IMR-90 (cell line): Measurements from ENCODE around the gene MDFI. TPM values are rescaled to one million over a fixed set of nuclear protein-coding genes. Genes with fewer than 3 reads are reported as not detected.

ENCODE experiments used
- ATAC-seq: fragments of 200-7000 bp; cut with Tn5 transposase; 2 replicates; pipeline ENCODE4 v1.9.1; 2020; ENCODE audit warnings: low read depth, mild to moderate bottlenecking, moderate library complexity
- BruUV-seq: library from RNA; stranded (reverse); fragments of 400-500 nt; replicated peaks from 2 replicates; lab custom pipeline; 2021; lab: Mats Ljungman, UMichigan
- CTCF ChIA-PET: fragments of 300-600 bp; formaldehyde crosslinking; extraction: SDS; loops from one replicate; lab custom pipeline; 2021; ENCODE audit warnings: antibody characterized with exemption; lab: Yijun Ruan, JAX
- POLR2A ChIA-PET: fragments of 300-600 bp; sonication (Branson Sonifier 250); formaldehyde crosslinking; loops from one replicate; lab custom pipeline; 2022; ENCODE audit warnings: antibody characterized with exemption; ENCODE audit not compliant: unreplicated experiment; lab: Charles Lee
- DNase-seq: peaks from one replicate; pipeline ENCODE4 v3.0.0; 2013
- H2AFZ ChIP-seq: replicated peaks from 2 replicates; pipeline ENCODE3; 2013; ENCODE audit warnings: low read length, mild to moderate bottlenecking; ENCODE audit not compliant: poor library complexity
- H2AK5ac ChIP-seq: 2 replicates; pipeline ENCODE4 v1.6.1; 2013; ENCODE audit warnings: low read depth, low read length, inconsistent platforms
- H2AK9ac ChIP-seq: replicated peaks from 2 replicates; pipeline ENCODE3; 2013; ENCODE audit warnings: mild to moderate bottlenecking, low read depth, low read length, moderate library complexity; ENCODE audit not compliant: poor library complexity
- H2BK120ac ChIP-seq: 2 replicates; pipeline ENCODE4 v1.6.1; 2013; ENCODE audit warnings: low read depth, low read length, inconsistent platforms
- H2BK15ac ChIP-seq: 3 replicates; pipeline ENCODE4 v1.6.1; 2013; ENCODE audit warnings: low read depth, low read length, inconsistent platforms
- H2BK20ac ChIP-seq: 2 replicates; pipeline ENCODE4 v1.6.1; 2013; ENCODE audit warnings: low read depth, mild to moderate bottlenecking, inconsistent platforms, low read length, moderate library complexity
- H2BK5ac ChIP-seq: 2 replicates; pipeline ENCODE4 v1.6.1; 2013; ENCODE audit warnings: mild to moderate bottlenecking, low read depth, low read length, inconsistent platforms; ENCODE audit not compliant: poor library complexity, severe bottlenecking
- H3K14ac ChIP-seq: replicated peaks from 2 replicates; pipeline ENCODE4 v1.6.1; 2013; ENCODE audit warnings: low read depth, low read length, inconsistent platforms
- H3K18ac ChIP-seq: 2 replicates; pipeline ENCODE4 v1.6.1; 2013; ENCODE audit warnings: low read depth, low read length, control low read depth
- H3K23ac ChIP-seq: 2 replicates; pipeline ENCODE4 v1.6.1; 2013; ENCODE audit warnings: low read depth, low read length, inconsistent platforms
- H3K27ac ChIP-seq: 2 replicates; pipeline ENCODE4 v1.5.1; 2013; ENCODE audit warnings: mild to moderate bottlenecking, control low read depth, low read length; ENCODE audit not compliant: insufficient read depth
- H3K27me3 ChIP-seq: 2 replicates; pipeline ENCODE4 v1.6.1; 2013; ENCODE audit warnings: low read length; ENCODE audit not compliant: control insufficient read depth, insufficient read depth
- H3K36me3 ChIP-seq: 2 replicates; pipeline ENCODE4 v1.6.1; 2013; ENCODE audit warnings: low read length, mixed read lengths; ENCODE audit not compliant: control insufficient read depth, insufficient read depth
- H3K4ac ChIP-seq: 2 replicates; pipeline ENCODE4 v1.6.1; 2013; ENCODE audit warnings: low read depth, low read length, inconsistent platforms
- H3K4me1 ChIP-seq: 2 replicates; pipeline ENCODE4 v1.6.1; 2013; ENCODE audit warnings: low read length, mixed read lengths; ENCODE audit not compliant: control insufficient read depth, insufficient read depth
- H3K4me2 ChIP-seq: 2 replicates; pipeline ENCODE4 v1.6.1; 2013; ENCODE audit warnings: low read depth, mild to moderate bottlenecking, control low read depth, low read length, moderate library complexity
- H3K4me3 ChIP-seq: 2 replicates; pipeline ENCODE4 v1.5.1; 2013; ENCODE audit warnings: low read depth, mild to moderate bottlenecking, control low read depth, low read length, moderate library complexity; ENCODE audit not compliant: insufficient read depth
- H3K56ac ChIP-seq: 2 replicates; pipeline ENCODE4 v1.6.1; 2013; ENCODE audit warnings: low read length, inconsistent platforms; ENCODE audit not compliant: insufficient read depth; ENCODE audit errors: extremely low read depth
- H3K79me1 ChIP-seq, 2 experiments: 2 replicates each; pipeline ENCODE4 v1.6.1; 2013; ENCODE audit warnings: low read length in 2 of 2, inconsistent platforms in 1 of 2, low read depth in 1 of 2
- H3K9ac ChIP-seq: 2 replicates; pipeline ENCODE4 v1.6.1; 2013; ENCODE audit warnings: low read depth, low read length, control low read depth
- H3K9me1 ChIP-seq: 2 replicates; pipeline ENCODE4 v1.6.1; 2013; ENCODE audit warnings: low read length, inconsistent platforms; ENCODE audit not compliant: insufficient read depth
- H3K9me3 ChIP-seq: 2 replicates; pipeline ENCODE4 v1.6.1; 2013; ENCODE audit warnings: low read length; ENCODE audit not compliant: control insufficient read depth, insufficient read depth
- H4K20me1 ChIP-seq: 2 replicates; pipeline ENCODE4 v1.6.1; 2013; ENCODE audit warnings: low read length, inconsistent platforms; ENCODE audit not compliant: insufficient read depth
- H4K5ac ChIP-seq: 2 replicates; pipeline ENCODE4 v1.6.1; 2013; ENCODE audit warnings: mild to moderate bottlenecking, low read depth, low read length, control low read depth
- H4K8ac ChIP-seq, 2 experiments: 2 replicates each; pipeline ENCODE4 v1.6.1; 2013; ENCODE audit warnings: low read depth in 2 of 2, low read length in 2 of 2, control low read depth in 1 of 2, inconsistent platforms in 1 of 2
- H4K91ac ChIP-seq: 2 replicates; pipeline ENCODE4 v1.6.1; 2013; ENCODE audit warnings: low read depth, low read length, inconsistent platforms; ENCODE audit not compliant: insufficient read depth
- BHLHE40 ChIP-seq: fragments of 150-350 bp; IDR thresholded peaks from 2 replicates; pipeline ENCODE4 v1.6.1; 2016; ENCODE audit warnings: mild to moderate bottlenecking, low read depth, low read length
- WGBS, 2 experiments: methylation state at CpG; one replicate each; pipeline versions ENCODE4 v1.1.5 to v1.1.7; 2013; ENCODE audit warnings: missing lambda C conversion rate in 2 of 2; ENCODE audit not compliant: insufficient read length in 1 of 2; ENCODE audit errors: extremely low coverage in 2 of 2; 5-methylcytosine and 5-hydroxymethylcytosine counted together
- dilution Hi-C: fragments of 300-500 bp; cut with HindIII; formaldehyde crosslinking; loops from one replicate; pipeline ENCODE4 v1.14.3; 2018; ENCODE audit warnings: low sequenced_read_pairs; ENCODE audit not compliant: unreplicated experiment
- in situ Hi-C: fragments of 300-500 bp; cut with MboI; formaldehyde crosslinking; loops from 3 replicates; pipeline ENCODE4 v1.14.3; 2019; ENCODE audit warnings: low sequenced_read_pairs, inconsistent platforms, mixed read lengths
- intact Hi-C: fragments of 100-400 bp; cut with micrococcal nuclease; formaldehyde crosslinking; loops from 2 replicates; pipeline ENCODE4 v1.10.0; 2022
- polyA plus RNA-seq, 3 experiments: library from polyadenylated mRNA; depleted of rRNA; stranded (reverse); fragments of >200 nt; gene quantifications; 2 replicates each; pipeline ENCODE4 v1.2.3, GENCODE V29; 2012; ENCODE audit warnings: low replicate concordance in 1 of 3
- total RNA-seq: library from RNA; depleted of rRNA; stranded (reverse); fragments of >200 nt; gene quantifications from 2 replicates; pipeline ENCODE4 v1.2.3, GENCODE V29; 2012

MDFI gene
- total and polyA plus RNA-seq, 2 of the 4 experiments (the other 2 are of a cell fraction), result 0.18 to 0.29 TPM

DNA sequence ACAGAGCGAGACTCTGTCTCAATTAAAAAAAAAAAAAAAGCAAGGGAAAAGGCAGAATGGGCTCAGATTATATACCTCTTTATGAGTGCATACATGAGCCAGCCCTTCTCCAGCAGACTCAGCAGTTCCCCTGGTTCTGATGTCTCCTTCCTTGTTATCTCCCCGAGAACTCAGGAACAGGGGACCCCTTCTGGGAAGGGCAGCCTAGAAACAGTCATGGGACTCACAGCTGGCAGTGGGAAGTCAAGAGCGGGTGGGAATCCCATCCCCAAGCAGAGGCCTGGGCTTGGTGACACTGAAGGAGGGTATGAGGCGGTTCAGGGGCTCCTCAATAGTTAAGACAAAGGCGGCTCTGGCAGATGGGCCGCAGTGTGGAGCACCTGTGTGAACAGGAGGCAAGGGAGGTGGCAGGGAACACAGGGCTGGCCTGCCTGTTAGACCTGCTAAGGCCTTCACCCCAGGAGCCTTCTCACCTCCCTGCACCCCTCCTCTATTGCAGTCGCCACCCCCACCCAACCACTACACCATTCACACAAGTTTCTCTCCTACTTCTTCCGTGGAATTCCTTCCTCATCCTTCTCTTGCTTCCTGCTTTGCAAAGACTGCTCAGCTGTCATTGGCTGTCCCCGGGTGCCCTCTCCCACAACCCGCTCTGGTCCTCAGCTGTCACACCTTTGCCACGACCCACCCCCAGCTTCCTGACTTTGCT is 29.7 kb upstream of the MDFI start:
- H3K56ac ChIP-seq, result no peak overlapping the region
- intact Hi-C loops (no loop called here), dilution Hi-C loops (no loop called here), in situ Hi-C loops (no loop called here)
- CTCF ChIA-PET, result interaction anchor here (0.6 kb wide), 1 partner anchor 466 kb away, joined by 3 read pairs; no protein-coding TSS in a partner anchor
- H3K27ac ChIP-seq, result no peak overlapping the region
- no peak overlapping the region for H2AK9ac ChIP-seq
- H2AFZ ChIP-seq, result no peak overlapping the region
- H3K18ac ChIP-seq, result no peak overlapping the region
- H3K9ac ChIP-seq, result no peak overlapping the region
- no peaks in the 10 kb centered on the region for H3K4me1 ChIP-seq
- no peak overlapping the region for H3K4ac ChIP-seq
- H4K5ac ChIP-seq, result no peak overlapping the region
- no peak overlapping the region for H2AK5ac ChIP-seq
- H3K9me1 ChIP-seq, result no peaks in the 10 kb centered on the region
- no peak overlapping the region for H3K23ac ChIP-seq
- H3K27me3 ChIP-seq, result peaks cover 2% of the 10 kb centered on the region
- ATAC-seq, result no peak
- H3K14ac ChIP-seq, result no peak overlapping the region
- H3K79me1 ChIP-seq, result no peaks in the 10 kb centered on the region
- H3K9me3 ChIP-seq, result peaks cover 4% of the 10 kb centered on the region; the same call in 1 of the 2 replicates
- POLR2A ChIA-PET, result no interaction called here
- WGBS, 2 experiments, result 72% methylated on average over 8 of the region's 11 CpGs; no CpG with 5 or more reads in 1 of the 2 experiments
- H4K20me1 ChIP-seq, result no peaks in the 10 kb centered on the region
- no peak overlapping the region for H2BK120ac ChIP-seq
- H3K4me2 ChIP-seq, result no peak overlapping the region
- no peak overlapping the region for H4K8ac ChIP-seq
- no peak overlapping the region for H2BK20ac ChIP-seq
- no peak overlapping the region for H2BK5ac ChIP-seq
- H3K36me3 ChIP-seq, result no peaks in the 10 kb centered on the region
- no peak for DNase-seq
- H3K4me3 ChIP-seq, result no peak overlapping the region
- no TSS peak for BruUV-seq
- H4K91ac ChIP-seq, result no peak overlapping the region
- no peak for TF ChIP-seq BHLHE40
- no peak overlapping the region for H2BK15ac ChIP-seq
